Renal cortex interstitium (tissue), 3 donors: ENCODE data around the gene MXD3. TPM values are rescaled to one million over a fixed set of nuclear protein-coding genes. Genes with fewer than 3 reads are reported as not detected.

Experiments used
- polyA plus RNA-seq, 3 donors: library from polyadenylated mRNA; unstranded; fragments of 120-200 nt; gene quantifications; one replicate each; pipeline ENCODE4 v1.2.1, GENCODE V29; 2013; ENCODE audit not compliant: insufficient read length in 3 of 3

Gene MXD3
- polyA plus RNA-seq, 3 donors: 15.2 to 26.5 (median 22.1) TPM

Other genes starting within 250 kb of the MXD3 start
- 10 to 100 TPM; 58.3 to 85.7 (median 79.7) TPM for gene FGFR4, start 225.0 kb downstream of the MXD3 start, polyA plus RNA-seq
- 10 to 100 TPM; 60.4 to 66.3 (median 63.1) TPM for gene NSD1, start 178.1 kb downstream of the MXD3 start, polyA plus RNA-seq
- 10 to 100 TPM; 24.3 to 32.0 (median 28.8) TPM for gene RAB24, start 8.2 kb downstream of the MXD3 start, polyA plus RNA-seq
- 100 to 1,000 TPM in 2 of 3 donors, 10 to 100 TPM in 1; 94.5 to 151 (median 114) TPM for gene PRELID1, start 8.1 kb downstream of the MXD3 start, polyA plus RNA-seq
- gene LMAN2, start 39.8 kb upstream of the MXD3 start, polyA plus RNA-seq: 100 to 1,000 TPM; 110 to 153 (median 140) TPM
- 10 to 100 TPM; 12.1 to 17.5 (median 14.1) TPM for gene RGS14, start 46.0 kb upstream of the MXD3 start, polyA plus RNA-seq
- 100 to 1,000 TPM; 181 to 315 (median 202) TPM for gene SLC34A1, start 72.5 kb upstream of the MXD3 start, polyA plus RNA-seq
- gene PFN3, start 88.8 kb upstream of the MXD3 start, polyA plus RNA-seq: 1 to 10 TPM in 2 of 3 donors, under 1 TPM in 1; 0.37 to 7.4 (median 3.2) TPM
- 10 to 100 TPM in 2 of 3 donors, 1 to 10 TPM in 1; 9.1 to 25.2 (median 10.2) TPM for gene F12, start 97.7 kb upstream of the MXD3 start, polyA plus RNA-seq
- 10 to 100 TPM; 21.2 to 31.2 (median 30.8) TPM for gene GRK6, start 114.8 kb upstream of the MXD3 start, polyA plus RNA-seq
- gene PRR7, start 134.9 kb upstream of the MXD3 start, polyA plus RNA-seq: 1 to 10 TPM in 2 of 3 donors, under 1 TPM in 1; 0.96 to 2.8 (median 2.8) TPM
- gene DBN1, start 161.7 kb upstream of the MXD3 start, polyA plus RNA-seq: 100 to 1,000 TPM; 169 to 239 (median 183) TPM
- gene PDLIM7, start 185.7 kb upstream of the MXD3 start, polyA plus RNA-seq: 100 to 1,000 TPM in 2 of 3 donors, 10 to 100 TPM in 1; 82.7 to 143 (median 125) TPM
- 1 to 10 TPM; 3.8 to 7.1 (median 5.8) TPM for gene DOK3, start 197.9 kb upstream of the MXD3 start, polyA plus RNA-seq
- gene DDX41, start 205.1 kb upstream of the MXD3 start, polyA plus RNA-seq: 100 to 1,000 TPM in 2 of 3 donors, 10 to 100 TPM in 1; 84.2 to 112 (median 107) TPM
- 100 to 1,000 TPM in 1 of 3 donors, 10 to 100 TPM in 2; 69.6 to 126 (median 85.4) TPM for gene FAM193B, start 242.7 kb upstream of the MXD3 start, polyA plus RNA-seq